Mesendoderm (in vitro differentiated cells): ENCODE data around the gene VWA8.
A peak's percentile ranks its signal among the peaks of the same experiment; 100 is the strongest.

Experiments
- DNase-seq: peaks from one replicate; pipeline ENCODE4 v3.0.0; 2013
- H2AK5ac ChIP-seq: 2 replicates; pipeline ENCODE4 v1.6.1; 2013; ENCODE audit warnings: low read length, inconsistent platforms
- H2BK120ac ChIP-seq: 2 replicates; pipeline ENCODE4 v1.6.1; 2013; ENCODE audit warnings: low read depth, mild to moderate bottlenecking, low read length, moderate library complexity, mixed read lengths
- H2BK15ac ChIP-seq: replicated peaks from 2 replicates; pipeline ENCODE4 v1.6.1; 2013; ENCODE audit warnings: low read depth, mild to moderate bottlenecking, moderate library complexity
- H2BK5ac ChIP-seq: 2 replicates; pipeline ENCODE4 v1.6.1; 2013; ENCODE audit warnings: low read length, inconsistent platforms
- H3K18ac ChIP-seq: 2 replicates; pipeline ENCODE4 v1.6.1; 2013; ENCODE audit warnings: mild to moderate bottlenecking, low read length, mixed read lengths
- H3K23ac ChIP-seq: one replicate; pipeline ENCODE4 v1.6.1; 2013; ENCODE audit warnings: low read length
- H3K27ac ChIP-seq: 2 replicates; pipeline ENCODE4 v1.5.1; 2013; ENCODE audit warnings: low read depth, mild to moderate bottlenecking, inconsistent platforms, low read length, moderate library complexity
- H3K27me3 ChIP-seq: 2 replicates; pipeline ENCODE4 v1.6.1; 2013; ENCODE audit warnings: low read length, control low read depth, mild to moderate bottlenecking, inconsistent platforms; ENCODE audit not compliant: insufficient read depth, poor library complexity
- H3K36me3 ChIP-seq: 2 replicates; pipeline ENCODE4 v1.6.1; 2013; ENCODE audit warnings: low read length, inconsistent platforms; ENCODE audit not compliant: control insufficient read depth, insufficient read depth
- H3K4ac ChIP-seq: one replicate; pipeline ENCODE4 v1.6.1; 2013; ENCODE audit warnings: low read depth, mild to moderate bottlenecking, low read length, moderate library complexity
- H3K4me1 ChIP-seq: 2 replicates; pipeline ENCODE4 v1.6.1; 2013; ENCODE audit warnings: low read depth, low read length, inconsistent platforms; ENCODE audit not compliant: control insufficient read depth
- H3K4me2 ChIP-seq: 2 replicates; pipeline ENCODE4 v1.6.1; 2013; ENCODE audit warnings: low read length
- H3K4me3 ChIP-seq: 2 replicates; pipeline ENCODE4 v1.5.1; 2013; ENCODE audit warnings: mild to moderate bottlenecking, low read length
- H3K56ac ChIP-seq: one replicate; pipeline ENCODE4 v1.6.1; 2013; ENCODE audit warnings: low read length
- H3K79me1 ChIP-seq: 2 replicates; pipeline ENCODE4 v1.6.1; 2013; ENCODE audit warnings: low read length, inconsistent platforms
- H3K79me2 ChIP-seq: 2 replicates; pipeline ENCODE4 v1.6.1; 2013; ENCODE audit warnings: mild to moderate bottlenecking, low read length; ENCODE audit not compliant: control insufficient read depth, insufficient read depth
- H3K9ac ChIP-seq: 2 replicates; pipeline ENCODE4 v1.6.1; 2013; ENCODE audit warnings: low read length, inconsistent platforms
- H4K5ac ChIP-seq: one replicate; pipeline ENCODE4 v1.6.1; 2013; ENCODE audit warnings: low read length
- H4K8ac ChIP-seq: one replicate; pipeline ENCODE4 v1.6.1; 2013; ENCODE audit warnings: low read depth, mild to moderate bottlenecking, control low read depth, low read length, moderate library complexity
- WGBS: extraction: QIAGEN DNeasy Blood & Tissue Kit; methylation state at CpG from one replicate; pipeline ENCODE4 v1.1.7; 2013; ENCODE audit warnings: low lambda C conversion rate, missing lambda C conversion rate; ENCODE audit not compliant: insufficient coverage; ENCODE audit errors: extremely low coverage; 5-methylcytosine and 5-hydroxymethylcytosine counted together

Gene VWA8

DNA sequence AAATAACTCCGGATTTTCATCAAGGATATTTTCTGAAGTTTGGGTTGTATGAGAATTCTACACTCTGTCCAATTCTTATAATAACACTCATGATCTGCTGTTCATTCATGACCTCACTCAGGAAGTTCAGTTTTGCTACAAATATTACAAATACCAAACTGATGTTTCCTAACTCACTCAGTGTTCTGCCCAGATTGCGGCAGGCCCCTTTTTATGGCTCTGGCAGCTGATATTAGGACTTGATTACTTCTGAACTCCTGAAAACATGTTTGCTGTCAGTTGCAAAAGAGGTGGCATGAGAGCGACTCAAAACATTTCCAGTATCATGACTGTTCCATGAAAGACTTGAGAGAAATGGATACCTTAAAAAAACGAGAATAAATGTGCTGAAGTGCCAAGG is 315.6 kb downstream of the VWA8 start:
- Histone ChIP-seq H3K18ac (no peak overlapping the region), H2BK5ac (no peak overlapping the region), H3K27me3 (no peaks in the 10 kb centered on the region), H3K27ac (no peak overlapping the region), H2AK5ac (no peak overlapping the region), H3K23ac (no peak overlapping the region), H3K4ac (no peak overlapping the region), H3K79me1 (no peaks in the 10 kb centered on the region), H2BK120ac (no peak overlapping the region), H3K56ac (no peak overlapping the region), H4K8ac (no peak overlapping the region), H3K9ac (no peak overlapping the region), H3K79me2 (no peaks in the 10 kb centered on the region), H3K36me3 (no peaks in the 10 kb centered on the region), H4K5ac (no peak overlapping the region), H3K4me1 (peaks cover 2% of the 10 kb centered on the region), H2BK15ac (no peak overlapping the region), H3K4me2 (no peak overlapping the region), H3K4me3 (no peak overlapping the region)
- DNase-seq: no peak
- WGBS: no CpG with 5 or more reads among the region's 4 CpGs

DNA sequence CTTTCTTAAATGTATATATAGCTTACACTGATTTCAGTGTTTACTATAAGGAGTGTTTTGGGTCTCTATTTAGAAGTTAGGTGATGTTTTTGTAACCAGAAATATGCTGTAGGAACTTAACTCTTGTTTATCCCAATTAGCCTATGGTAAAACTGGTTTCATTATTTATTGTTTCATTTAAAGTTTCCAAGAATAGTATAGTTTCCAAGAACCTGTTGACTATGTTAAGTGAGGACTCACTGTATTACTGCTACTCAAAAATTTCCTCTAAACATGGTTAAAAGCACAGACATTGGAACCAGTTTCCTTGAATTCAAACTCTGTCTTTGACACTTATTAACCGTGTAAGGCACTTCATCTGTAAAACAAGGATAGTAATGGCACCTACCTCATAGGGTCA is 316.2 kb downstream of the VWA8 start:
- Histone ChIP-seq H3K36me3 (no peaks in the 10 kb centered on the region), H3K4me3 (no peak overlapping the region), H4K5ac (no peak overlapping the region), H3K9ac (no peak overlapping the region), H3K4me2 (no peak overlapping the region), H3K23ac (no peak overlapping the region), H3K18ac (no peak overlapping the region), H2BK120ac (no peak overlapping the region), H3K4me1 (peaks cover 2% of the 10 kb centered on the region), H3K79me1 (no peaks in the 10 kb centered on the region), H3K4ac (no peak overlapping the region), H3K27me3 (no peaks in the 10 kb centered on the region), H4K8ac (no peak overlapping the region), H3K27ac (no peak overlapping the region), H3K56ac (no peak overlapping the region), H2BK5ac (no peak overlapping the region), H3K79me2 (no peaks in the 10 kb centered on the region), H2AK5ac (no peak overlapping the region), H2BK15ac (no peak overlapping the region)
- no peak for DNase-seq
- WGBS: no CpG with 5 or more reads among the region's 1 CpG

- Histone ChIP-seq H2BK120ac (no peak overlapping the region), H3K56ac (no peak overlapping the region), H3K27ac (no peak overlapping the region), H3K79me1 (no peaks in the 10 kb centered on the region), H3K4me1 (peaks cover 2% of the 10 kb centered on the region), H3K4ac (no peak overlapping the region), H4K8ac (no peak overlapping the region), H2BK15ac (no peak overlapping the region), H2AK5ac (no peak overlapping the region), H3K36me3 (no peaks in the 10 kb centered on the region), H4K5ac (no peak overlapping the region), H3K27me3 (no peaks in the 10 kb centered on the region), H3K4me3 (no peak overlapping the region), H3K79me2 (no peaks in the 10 kb centered on the region), H2BK5ac (no peak overlapping the region), H3K4me2 (no peak overlapping the region), H3K18ac (no peak overlapping the region), H3K23ac (peak overlapping the region; percentile 74), H3K9ac (no peak overlapping the region)
- WGBS: no CpG with 5 or more reads among the region's 4 CpGs
- DNase-seq: no peak
Observed at GRCh38 chr13:41643507-41643906, 317.4 kb downstream of the VWA8 start.

GRCh38 chr13:41641961-41642360 is 318.9 kb downstream of the VWA8 start:
- no peak overlapping the region for H2BK120ac ChIP-seq
- H3K4me2 ChIP-seq: no peak overlapping the region
- H3K23ac ChIP-seq: no peak overlapping the region
- H3K4ac ChIP-seq: no peak overlapping the region
- no peak overlapping the region for H4K8ac ChIP-seq
- no peaks in the 10 kb centered on the region for H3K27me3 ChIP-seq
- H3K4me1 ChIP-seq: peaks cover 2% of the 10 kb centered on the region
- H3K27ac ChIP-seq: no peak overlapping the region
- H3K79me1 ChIP-seq: no peaks in the 10 kb centered on the region
- H3K56ac ChIP-seq: no peak overlapping the region
- H3K18ac ChIP-seq: no peak overlapping the region
- H4K5ac ChIP-seq: no peak overlapping the region
- H3K9ac ChIP-seq: no peak overlapping the region
- no peak overlapping the region for H3K4me3 ChIP-seq
- H3K79me2 ChIP-seq: no peaks in the 10 kb centered on the region
- no peak for DNase-seq
- H2AK5ac ChIP-seq: no peak overlapping the region
- H2BK15ac ChIP-seq: no peak overlapping the region
- no peaks in the 10 kb centered on the region for H3K36me3 ChIP-seq
- no peak overlapping the region for H2BK5ac ChIP-seq
- WGBS: no CpG with 5 or more reads among the region's 4 CpGs

GRCh38 chr13:41641429-41641828 is 319.5 kb downstream of the VWA8 start:
- H3K56ac ChIP-seq: no peak overlapping the region
- WGBS: no CpG with 5 or more reads among the region's 1 CpG

DNA sequence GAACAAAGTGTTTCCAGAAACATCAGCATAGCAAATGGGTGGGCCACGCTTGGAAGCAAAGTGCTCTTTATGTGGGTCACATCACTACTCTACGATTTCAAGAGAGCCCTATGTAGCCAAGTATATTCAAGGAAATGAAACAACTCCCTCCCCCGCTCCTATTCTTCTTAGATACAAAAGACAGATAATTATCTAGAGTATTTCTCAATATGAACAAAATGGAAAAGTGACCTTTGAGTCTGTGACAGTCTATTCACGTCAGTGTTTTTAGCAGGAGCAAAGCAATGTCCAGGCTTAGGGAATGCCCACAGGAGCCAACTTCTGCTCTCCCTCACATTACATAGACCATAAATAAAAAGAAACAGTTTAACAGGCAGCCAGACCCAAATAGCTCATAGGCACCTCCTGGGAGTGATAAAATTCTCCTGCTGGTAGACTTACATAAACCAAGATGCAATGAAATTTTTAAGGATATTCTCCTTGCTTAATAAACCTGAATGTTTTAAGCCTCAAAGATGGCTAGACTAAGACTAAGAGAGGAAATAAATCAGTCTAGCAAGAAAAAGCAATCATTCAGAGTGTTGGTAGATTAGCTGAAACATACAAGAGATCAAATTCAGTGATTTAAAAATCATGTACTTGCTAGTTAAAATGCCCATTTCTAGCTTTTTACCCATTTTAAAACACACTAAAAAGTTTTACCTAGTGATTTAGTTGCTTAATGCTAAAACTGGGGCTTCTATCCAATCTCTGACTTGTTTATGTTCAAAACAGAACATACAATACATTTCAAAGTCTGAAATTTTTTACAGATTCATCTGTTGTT is 320.7 kb downstream of the VWA8 start:
- Histone ChIP-seq H4K8ac (no peak overlapping the region), H3K9ac (no peak overlapping the region), H3K56ac (no peak overlapping the region), H3K79me1 (no peaks in the 10 kb centered on the region), H3K4ac (no peak overlapping the region), H4K5ac (no peak overlapping the region), H3K18ac (no peak overlapping the region), H2BK5ac (no peak overlapping the region), H2AK5ac (no peak overlapping the region), H2BK120ac (no peak overlapping the region), H3K4me2 (no peak overlapping the region), H3K4me1 (peaks cover 2% of the 10 kb centered on the region), H3K36me3 (no peaks in the 10 kb centered on the region), H3K27ac (no peak overlapping the region), H3K4me3 (no peak overlapping the region), H3K27me3 (no peaks in the 10 kb centered on the region), H3K79me2 (no peaks in the 10 kb centered on the region), H2BK15ac (no peak overlapping the region), H3K23ac (no peak overlapping the region)
- no peak for DNase-seq
- WGBS: no CpG with 5 or more reads among the region's 4 CpGs

More at GRCh38 chr13:41641429-41641828, 319.5 kb downstream of the VWA8 start:
- Histone ChIP-seq H3K79me1 (no peaks in the 10 kb centered on the region), H3K36me3 (no peaks in the 10 kb centered on the region), H2BK15ac (no peak overlapping the region), H3K79me2 (no peaks in the 10 kb centered on the region), H4K8ac (no peak overlapping the region), H3K27ac (no peak overlapping the region), H3K27me3 (no peaks in the 10 kb centered on the region), H2BK5ac (no peak overlapping the region), H3K4me3 (no peak overlapping the region), H3K4ac (no peak overlapping the region), H3K9ac (no peak overlapping the region), H2BK120ac (no peak overlapping the region), H3K18ac (no peak overlapping the region), H3K4me2 (no peak overlapping the region), H3K4me1 (peaks cover 2% of the 10 kb centered on the region), H3K23ac (no peak overlapping the region), H4K5ac (no peak overlapping the region), H2AK5ac (no peak overlapping the region)
- DNase-seq: no peak
